T-helper 2 cell (primary cell): ENCODE measurements around the gene OR2H1.
"Not testable (repeated sequence)": the region's sequence is repeated elsewhere in the genome, so short reads cannot be mapped to it uniquely, and the experiment has no call there.

Experiments
- DNase-seq, 5 experiments: peaks; one replicate each; pipeline versions ENCODE4 v3.0.0 to v3.0.0-alpha.2; 2012 to 2022
- total RNA-seq, 2 donors: gene quantifications; one replicate each; lab custom pipeline; 2026; lab: John Stamatoyannopoulos, UW

Gene OR2H1
- 0 reads per million in 2 donors for total RNA-seq

GRCh38 chr6:29456971-29457370 is at the start of gene OR2H1, which contains the start of gene OR11A1:
OR2H1 (plus strand) TSS chr6:29457155; CDS start chr6:29461770, 4,615 bp downstream.
OR11A1 (minus strand) TSS chr6:29457071; CDS start chr6:29427641, 29,430 bp downstream.
- DNase-seq: no peak

- DNase-seq: no peak
These were observed 42.4 kb upstream of the OR2H1 start, which contains the start of gene OR12D1 for GRCh38 chr6:29414588-29414987. OR12D1 (plus strand) TSS chr6:29414928.

- no peak for DNase-seq
These were observed 37.4 kb upstream of the OR2H1 start for GRCh38 chr6:29419516-29419915.

GRCh38 chr6:29424168-29424567 is 32.8 kb upstream of the OR2H1 start:
- no peak for DNase-seq

GRCh38 chr6:29424575-29424974 is 32.4 kb upstream of the OR2H1 start:
- DNase-seq: peak in 1 of 5 experiments; percentile 16

- DNase-seq: no peak
These were observed 31.9 kb upstream of the OR2H1 start for GRCh38 chr6:29425075-29425474.

GRCh38 chr6:29426654-29427053 is 30.3 kb upstream of the OR2H1 start:
- no peak for DNase-seq

GRCh38 chr6:29436730-29437129 is 20.2 kb upstream of the OR2H1 start:
- peak in 1 of 5 experiments; percentile 1 for DNase-seq

GRCh38 chr6:29439006-29439405 is 17.9 kb upstream of the OR2H1 start, which contains the start of gene OR10C1:
OR10C1 (plus strand) TSS chr6:29439306; CDS start chr6:29440016, 710 bp downstream.
- no peak for DNase-seq

- no peak for DNase-seq
These were observed 14.2 kb upstream of the OR2H1 start for GRCh38 chr6:29442719-29443118.

GRCh38 chr6:29444031-29444430 is 12.9 kb upstream of the OR2H1 start:
- not testable (repeated sequence) for DNase-seq

- DNase-seq: no peak
These were observed 9.3 kb upstream of the OR2H1 start for GRCh38 chr6:29447670-29448069.

GRCh38 chr6:29451471-29452193 is 5.3 kb upstream of the OR2H1 start:
- DNase-seq: peak in 1 of 5 experiments; percentile 19

GRCh38 chr6:29461021-29461814 is 4.3 kb downstream of the OR2H1 start:
- no peak for DNase-seq

- DNase-seq: no peak
These were observed 5.1 kb downstream of the OR2H1 start for GRCh38 chr6:29462022-29462421.

GRCh38 chr6:29465279-29465678 is 8.3 kb downstream of the OR2H1 start:
- DNase-seq: no peak

GRCh38 chr6:29465801-29466200 is 8.8 kb downstream of the OR2H1 start:
- no peak for DNase-seq

- no peak for DNase-seq
These were observed 9.3 kb downstream of the OR2H1 start for GRCh38 chr6:29466241-29466640.

- DNase-seq: no peak
These were observed 18.0 kb downstream of the OR2H1 start for GRCh38 chr6:29474996-29475395.

GRCh38 chr6:29477923-29478450 is 21.0 kb downstream of the OR2H1 start:
- DNase-seq: no peak

- no peak for DNase-seq
These were observed 21.8 kb downstream of the OR2H1 start for GRCh38 chr6:29478740-29479139.

- DNase-seq: no peak
These were observed 22.6 kb downstream of the OR2H1 start for GRCh38 chr6:29479560-29479959.

GRCh38 chr6:29483186-29483585 is 26.2 kb downstream of the OR2H1 start:
- DNase-seq: no peak
